ENCODE results near the gene DYNLT3. TPM values are rescaled to one million over a fixed set of nuclear protein-coding genes. Genes with fewer than 3 reads are reported as not detected.

Gene DYNLT3
- total and polyA plus RNA-seq, 8 donors: 8.2 to 47.0 (median 19.4) TPM

DNA sequence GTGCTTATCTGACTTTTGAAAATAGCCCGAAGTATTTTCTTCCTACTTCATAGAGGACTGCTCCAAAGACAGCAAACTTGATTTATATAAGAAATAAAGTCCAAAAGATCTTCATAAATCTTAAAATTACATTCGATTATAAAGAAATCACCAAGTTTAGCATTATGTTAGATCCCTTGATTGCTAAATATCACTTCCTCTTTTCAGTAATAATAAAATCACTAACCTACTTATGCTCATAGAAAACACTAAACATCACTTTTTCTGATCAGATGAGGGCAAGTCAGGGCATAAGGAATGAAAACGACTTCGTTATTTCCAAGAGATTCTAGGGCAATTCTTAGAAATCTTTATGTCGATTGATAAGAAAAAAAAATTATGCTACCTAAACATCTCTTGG is 32.0 kb downstream of the DYNLT3 start:
- intact Hi-C loops (cut with DNase I; ENCODE audit: low total_unique reads): no loop called here
- WGBS, 5 donors: 68 to 81% (median 73%) methylated on average over 5 of the region's 5 CpGs

GRCh38 chrX:37813570-37813969 is 33.8 kb downstream of the DYNLT3 start:
- no peaks in the 10 kb centered on the region for H3K36me3 ChIP-seq
- no peaks in the 10 kb centered on the region for H3K27me3 ChIP-seq
- no peaks in the 10 kb centered on the region for H3K9me3 ChIP-seq
- TF ChIP-seq POLR2AphosphoS5 (IDR thresholded peaks at IDR 0.05) (no peak), POLR2A (IDR thresholded peaks at IDR 0.05) (no peak), EP300 (IDR thresholded peaks at IDR 0.05) (no peak)
- TF ChIP-seq, protein P1, sequence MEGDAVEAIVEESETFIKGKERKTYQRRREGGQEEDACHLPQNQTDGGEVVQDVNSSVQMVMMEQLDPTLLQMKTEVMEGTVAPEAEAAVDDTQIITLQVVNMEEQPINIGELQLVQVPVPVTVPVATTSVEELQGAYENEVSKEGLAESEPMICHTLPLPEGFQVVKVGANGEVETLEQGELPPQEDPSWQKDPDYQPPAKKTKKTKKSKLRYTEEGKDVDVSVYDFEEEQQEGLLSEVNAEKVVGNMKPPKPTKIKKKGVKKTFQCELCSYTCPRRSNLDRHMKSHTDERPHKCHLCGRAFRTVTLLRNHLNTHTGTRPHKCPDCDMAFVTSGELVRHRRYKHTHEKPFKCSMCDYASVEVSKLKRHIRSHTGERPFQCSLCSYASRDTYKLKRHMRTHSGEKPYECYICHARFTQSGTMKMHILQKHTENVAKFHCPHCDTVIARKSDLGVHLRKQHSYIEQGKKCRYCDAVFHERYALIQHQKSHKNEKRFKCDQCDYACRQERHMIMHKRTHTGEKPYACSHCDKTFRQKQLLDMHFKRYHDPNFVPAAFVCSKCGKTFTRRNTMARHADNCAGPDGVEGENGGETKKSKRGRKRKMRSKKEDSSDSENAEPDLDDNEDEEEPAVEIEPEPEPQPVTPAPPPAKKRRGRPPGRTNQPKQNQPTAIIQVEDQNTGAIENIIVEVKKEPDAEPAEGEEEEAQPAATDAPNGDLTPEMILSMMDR (IDR thresholded peaks at IDR 0.05): no peak
- intact Hi-C loops (cut with DNase I; ENCODE audit: low total_unique reads): no loop called here
- no peak overlapping the region for H3K27ac ChIP-seq
- no peak overlapping the region for H3K4me3 ChIP-seq
- no peak for DNase-seq
- 71 to 86% (median 80%) methylated on average over 4 of the region's 4 CpGs for WGBS, 5 donors
- H3K4me1 ChIP-seq: no peaks in the 10 kb centered on the region

More for the DNA sequence above, 32.0 kb downstream of the DYNLT3 start:
- no peak for TF ChIP-seq EP300 (IDR thresholded peaks at IDR 0.05)
- Histone ChIP-seq H3K4me1 (no peaks in the 10 kb centered on the region), H3K27ac (no peak overlapping the region), H3K27me3 (no peaks in the 10 kb centered on the region), H3K9me3 (no peaks in the 10 kb centered on the region), H3K36me3 (no peaks in the 10 kb centered on the region), H3K4me3 (no peak overlapping the region)
- no peak for DNase-seq

DNA sequence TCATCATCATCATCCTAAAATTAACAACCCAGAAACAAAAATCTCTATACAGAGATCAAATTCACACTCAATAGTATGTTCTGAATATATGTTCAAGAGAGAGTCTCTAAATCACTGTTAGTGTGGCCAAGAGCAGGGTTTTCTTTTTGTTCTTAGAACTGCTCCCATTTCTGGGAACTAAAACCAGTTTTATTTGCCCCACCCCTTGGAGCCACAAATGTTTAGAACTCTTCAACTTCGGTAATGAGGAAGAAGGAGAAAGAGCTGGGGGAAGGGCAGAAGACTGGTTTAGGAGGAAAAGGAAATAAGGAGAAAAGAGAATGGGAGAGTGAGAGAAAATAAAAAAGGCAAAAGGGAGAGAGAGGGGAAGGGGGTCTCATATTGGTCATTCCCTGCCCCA is 35.3 kb downstream of the DYNLT3 start:
- H3K4me1 ChIP-seq: no peaks in the 10 kb centered on the region
- intact Hi-C loops (cut with DNase I; ENCODE audit: low total_unique reads): no loop called here
- H3K27me3 ChIP-seq: no peaks in the 10 kb centered on the region
- no peaks in the 10 kb centered on the region for H3K36me3 ChIP-seq
- TF ChIP-seq POLR2AphosphoS5 (IDR thresholded peaks at IDR 0.05): no peak
- no peak for TF ChIP-seq POLR2A (IDR thresholded peaks at IDR 0.05)
- no peak for TF ChIP-seq EP300 (IDR thresholded peaks at IDR 0.05)
- TF ChIP-seq, protein P1 (IDR thresholded peaks at IDR 0.05): no peak
- H3K9me3 ChIP-seq: no peaks in the 10 kb centered on the region
- 6 to 44% (median 33%) methylated on average over 1 of the region's 1 CpG for WGBS, 5 donors
- H3K27ac ChIP-seq: peak overlapping the region in 1 of 5 donors; percentile 7
- DNase-seq: no peak
- H3K4me3 ChIP-seq: no peak overlapping the region

DNA sequence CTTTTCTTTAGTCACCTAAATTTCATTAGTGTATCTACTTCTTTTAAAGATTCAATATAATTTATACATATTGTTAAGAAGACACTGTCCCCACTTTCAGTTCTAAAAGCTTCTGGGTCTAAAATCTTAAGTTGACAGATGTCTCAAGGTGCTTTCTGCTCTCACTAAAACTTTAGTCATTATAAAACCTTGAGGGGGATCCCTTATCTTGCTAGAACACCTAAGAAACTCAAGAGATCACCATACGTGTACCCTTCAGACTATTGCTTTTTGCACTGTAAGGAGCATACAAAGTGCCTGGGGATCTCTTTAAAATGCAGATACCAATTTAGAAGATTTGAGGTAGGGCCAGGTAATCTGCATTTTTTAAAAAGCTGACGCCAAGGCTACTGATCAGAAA is 37.4 kb downstream of the DYNLT3 start:
- Histone ChIP-seq H3K36me3 (no peaks in the 10 kb centered on the region), H3K27ac (no peak overlapping the region), H3K9me3 (no peaks in the 10 kb centered on the region), H3K27me3 (no peaks in the 10 kb centered on the region), H3K4me3 (no peak overlapping the region), H3K4me1 (no peaks in the 10 kb centered on the region)
- WGBS, 5 donors: 67 to 93% (median 79%) methylated on average over 1 to 2 of the region's 2 CpGs
- no peak for DNase-seq
- intact Hi-C loops (cut with DNase I; ENCODE audit: low total_unique reads): no loop called here
- no peak for TF ChIP-seq POLR2A (IDR thresholded peaks at IDR 0.05)
- no peak for TF ChIP-seq EP300 (IDR thresholded peaks at IDR 0.05)
- no peak for TF ChIP-seq POLR2AphosphoS5 (IDR thresholded peaks at IDR 0.05)
- TF ChIP-seq, protein P1 (IDR thresholded peaks at IDR 0.05): no peak

GRCh38 chrX:37803057-37803456 is 44.3 kb downstream of the DYNLT3 start:
- no peaks in the 10 kb centered on the region for H3K27me3 ChIP-seq

More at GRCh38 chrX:37803057-37803456, 44.3 kb downstream of the DYNLT3 start:
- no peaks in the 10 kb centered on the region for H3K4me1 ChIP-seq
- 42 to 93% (median 80%) methylated on average over 2 of the region's 2 CpGs for WGBS, 5 donors
- TF ChIP-seq POLR2A (IDR thresholded peaks at IDR 0.05) (no peak), POLR2AphosphoS5 (IDR thresholded peaks at IDR 0.05) (no peak), EP300 (IDR thresholded peaks at IDR 0.05) (no peak)
- TF ChIP-seq, protein P1 (IDR thresholded peaks at IDR 0.05): no peak
- no peak for DNase-seq
- intact Hi-C loops (cut with DNase I; ENCODE audit: low total_unique reads): no loop called here
- no peaks in the 10 kb centered on the region for H3K36me3 ChIP-seq
- no peak overlapping the region for H3K27ac ChIP-seq
- H3K9me3 ChIP-seq: no peaks in the 10 kb centered on the region
- no peak overlapping the region for H3K4me3 ChIP-seq
